ENCODE measurements around the gene PLXNA2.

PLXNA2 gene

GRCh38 chr1:208054911-208055379 is 189.2 kb downstream of the PLXNA2 start:
- no peak overlapping the region for H3K27ac ChIP-seq
- POLR2A ChIA-PET (ENCODE audit: low non-redundant PET) = no interaction called here
- CTCF ChIA-PET = no interaction called here
- TF ChIP-seq CTCF (conservative IDR thresholded peaks at IDR 0.05; ENCODE audit: low read depth) = no peak
- no peak for DNase-seq (ENCODE audit: low spot score)

- no peak overlapping the region for H3K27ac ChIP-seq
- CTCF ChIA-PET = no interaction called here
- POLR2A ChIA-PET (ENCODE audit: low non-redundant PET) = no interaction called here
- no peak for TF ChIP-seq CTCF (conservative IDR thresholded peaks at IDR 0.05; ENCODE audit: low read depth)
- DNase-seq (ENCODE audit: low spot score) = no peak
Observed at GRCh38 chr1:208054485-208054884, 189.7 kb downstream of the PLXNA2 start.

- POLR2A ChIA-PET (ENCODE audit: low non-redundant PET) = no interaction called here
- CTCF ChIA-PET = no interaction called here
- no peak for DNase-seq (ENCODE audit: low spot score)
- no peak overlapping the region for H3K27ac ChIP-seq
- no peak for TF ChIP-seq CTCF (conservative IDR thresholded peaks at IDR 0.05; ENCODE audit: low read depth)
Observed at GRCh38 chr1:208053661-208054060, 190.5 kb downstream of the PLXNA2 start.

- TF ChIP-seq CTCF (conservative IDR thresholded peaks at IDR 0.05; ENCODE audit: low read depth) = no peak
- no peak for DNase-seq (ENCODE audit: low spot score)
- ChIA-PET CTCF (interaction anchor here (0.6 to 1.2 kb wide), 2 partner anchors 55 to 256 kb away, joined by 3 read pairs; no protein-coding TSS in a partner anchor), POLR2A (ENCODE audit: low non-redundant PET) (no interaction called here)
- no peak overlapping the region for H3K27ac ChIP-seq
Observed at GRCh38 chr1:208052926-208053407, 191.2 kb downstream of the PLXNA2 start.

- H3K27ac ChIP-seq = no peak overlapping the region
- ChIA-PET POLR2A (ENCODE audit: low non-redundant PET) (no interaction called here), CTCF (interaction anchor here (1.2 kb wide), 1 partner anchor 55 kb away, joined by 3 read pairs; no protein-coding TSS in a partner anchor)
- no peak for DNase-seq (ENCODE audit: low spot score)
- TF ChIP-seq CTCF (conservative IDR thresholded peaks at IDR 0.05; ENCODE audit: low read depth) = no peak
Observed at GRCh38 chr1:208052135-208052534, 192.0 kb downstream of the PLXNA2 start.

GRCh38 chr1:208051651-208052050 is 192.5 kb downstream of the PLXNA2 start:
- TF ChIP-seq CTCF (conservative IDR thresholded peaks at IDR 0.05; ENCODE audit: low read depth) = no peak
- H3K27ac ChIP-seq = no peak overlapping the region
- CTCF ChIA-PET = no interaction called here
- DNase-seq (ENCODE audit: low spot score) = no peak
- POLR2A ChIA-PET (ENCODE audit: low non-redundant PET) = no interaction called here

GRCh38 chr1:208048904-208049303 is 195.3 kb downstream of the PLXNA2 start:
- ChIA-PET POLR2A (ENCODE audit: low non-redundant PET) (no interaction called here), CTCF (no interaction called here)
- no peak for TF ChIP-seq CTCF (conservative IDR thresholded peaks at IDR 0.05; ENCODE audit: low read depth)
- H3K27ac ChIP-seq = no peak overlapping the region
- DNase-seq (ENCODE audit: low spot score) = peak; percentile 10

Data from RWPE1 (cell line).